ENCODE data around the gene P2RX4.
"Not testable (repeated sequence)": the region's sequence is repeated elsewhere in the genome, so short reads cannot be mapped to it uniquely, and the experiment has no call there.

Gene P2RX4, protein sequence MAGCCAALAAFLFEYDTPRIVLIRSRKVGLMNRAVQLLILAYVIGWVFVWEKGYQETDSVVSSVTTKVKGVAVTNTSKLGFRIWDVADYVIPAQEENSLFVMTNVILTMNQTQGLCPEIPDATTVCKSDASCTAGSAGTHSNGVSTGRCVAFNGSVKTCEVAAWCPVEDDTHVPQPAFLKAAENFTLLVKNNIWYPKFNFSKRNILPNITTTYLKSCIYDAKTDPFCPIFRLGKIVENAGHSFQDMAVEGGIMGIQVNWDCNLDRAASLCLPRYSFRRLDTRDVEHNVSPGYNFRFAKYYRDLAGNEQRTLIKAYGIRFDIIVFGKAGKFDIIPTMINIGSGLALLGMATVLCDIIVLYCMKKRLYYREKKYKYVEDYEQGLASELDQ

GRCh38 chr12:121209624-121210572 is at the start of gene P2RX4:
Gene P2RX4 (plus strand): TSS chr12:121210129. CDS start chr12:121210165, 36 bp downstream.
- peak within 1 kb of the TSS; percentile 85 for H3K4me3 Mint-ChIP-seq
- H3K4me1 Mint-ChIP-seq (ENCODE audit: low read depth), result peaks cover 47% of the 10 kb centered on the region
- DNase-seq, result peak; percentile 93
- H3K36me3 Mint-ChIP-seq (ENCODE audit: low read depth), result peaks cover 30% of the 10 kb centered on the region
- peak within 1 kb of the TSS; percentile 91 for H3K27ac Mint-ChIP-seq
- H3K9me3 Mint-ChIP-seq, result no peaks in the 10 kb centered on the region
- H3K27me3 Mint-ChIP-seq, result no peaks in the 10 kb centered on the region

DNA sequence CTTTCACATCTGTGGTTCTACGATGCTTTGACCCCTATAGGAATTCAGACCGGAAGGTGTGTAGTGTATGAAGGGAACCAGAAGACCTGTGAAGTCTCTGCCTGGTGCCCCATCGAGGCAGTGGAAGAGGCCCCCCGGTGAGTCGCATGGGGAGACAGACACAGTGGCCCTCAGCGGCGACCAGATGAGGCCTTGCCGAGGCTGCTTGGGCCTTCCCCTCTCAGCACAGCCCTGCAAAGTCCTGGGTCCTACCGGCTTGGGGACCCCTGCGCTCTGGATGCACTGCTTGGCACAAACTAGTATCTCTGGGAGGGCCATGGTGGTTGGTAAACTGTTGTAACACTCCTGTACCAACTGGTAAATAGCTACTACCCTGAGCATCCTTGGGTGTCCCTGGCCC is 47.5 kb upstream of the P2RX4 start:
- Mint-ChIP-seq H3K4me1 (ENCODE audit: low read depth) (peaks cover 2% of the 10 kb centered on the region), H3K4me3 (no peak overlapping the region), H3K9me3 (peaks cover 11% of the 10 kb centered on the region), H3K27me3 (no peaks in the 10 kb centered on the region), H3K36me3 (ENCODE audit: low read depth) (peaks cover 33% of the 10 kb centered on the region), H3K27ac (no peak overlapping the region)
- DNase-seq, result no peak

GRCh38 chr12:121162985-121163384 is 46.9 kb upstream of the P2RX4 start:
- Mint-ChIP-seq H3K27ac (no peak overlapping the region), H3K4me1 (ENCODE audit: low read depth) (peaks cover 2% of the 10 kb centered on the region), H3K27me3 (no peaks in the 10 kb centered on the region), H3K9me3 (peaks cover 9% of the 10 kb centered on the region), H3K4me3 (no peak overlapping the region), H3K36me3 (ENCODE audit: low read depth) (peaks cover 28% of the 10 kb centered on the region)
- no peak for DNase-seq

DNA sequence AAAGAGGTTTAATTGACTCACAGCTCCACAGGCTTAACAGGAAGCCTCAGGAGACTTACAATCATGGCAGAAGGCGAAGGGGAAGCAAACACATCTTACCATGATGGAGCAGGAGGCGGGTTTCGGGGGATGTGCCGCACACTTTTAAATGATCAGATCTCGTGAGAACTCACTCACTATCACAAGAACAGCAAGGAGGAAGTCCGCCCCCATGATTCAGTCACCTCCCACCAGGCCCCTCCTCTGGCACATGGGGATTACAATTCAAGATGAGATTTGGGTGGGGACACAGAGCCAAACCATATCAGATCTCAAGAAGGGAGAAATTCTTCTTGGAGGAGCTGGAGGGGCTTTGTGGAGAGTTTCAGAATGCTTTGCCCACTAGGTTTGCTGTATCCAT is 45.1 kb upstream of the P2RX4 start:
- H3K9me3 Mint-ChIP-seq; H3K4me3 Mint-ChIP-seq; H3K27ac Mint-ChIP-seq; H3K27me3 Mint-ChIP-seq; H3K4me1 Mint-ChIP-seq (ENCODE audit: low read depth); DNase-seq: not testable (repeated sequence)
- peaks cover 25% of the 10 kb centered on the region for H3K36me3 Mint-ChIP-seq (ENCODE audit: low read depth)

DNA sequence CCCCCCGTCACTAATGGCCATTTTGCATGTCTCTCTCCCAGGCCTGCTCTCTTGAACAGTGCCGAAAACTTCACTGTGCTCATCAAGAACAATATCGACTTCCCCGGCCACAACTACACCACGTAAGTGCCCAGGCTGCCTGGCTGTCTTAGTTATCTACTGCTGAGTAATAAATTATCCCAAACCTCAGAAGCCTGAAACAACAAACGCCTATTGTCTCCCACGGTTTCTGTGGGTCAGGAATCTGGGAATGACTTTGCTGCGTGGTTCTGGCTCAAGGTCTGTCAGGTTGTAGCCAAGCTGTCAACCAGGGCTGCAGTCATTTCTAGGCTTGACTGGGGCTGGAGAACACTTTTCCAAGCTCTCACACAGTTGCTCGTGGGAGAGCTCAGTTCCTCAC is 44.6 kb upstream of the P2RX4 start:
- no peaks in the 10 kb centered on the region for H3K4me1 Mint-ChIP-seq (ENCODE audit: low read depth)
- no peak for DNase-seq
- no peak overlapping the region for H3K27ac Mint-ChIP-seq
- H3K4me3 Mint-ChIP-seq, result no peak overlapping the region
- no peaks in the 10 kb centered on the region for H3K9me3 Mint-ChIP-seq
- H3K27me3 Mint-ChIP-seq, result no peaks in the 10 kb centered on the region
- peaks cover 25% of the 10 kb centered on the region for H3K36me3 Mint-ChIP-seq (ENCODE audit: low read depth)

DNA sequence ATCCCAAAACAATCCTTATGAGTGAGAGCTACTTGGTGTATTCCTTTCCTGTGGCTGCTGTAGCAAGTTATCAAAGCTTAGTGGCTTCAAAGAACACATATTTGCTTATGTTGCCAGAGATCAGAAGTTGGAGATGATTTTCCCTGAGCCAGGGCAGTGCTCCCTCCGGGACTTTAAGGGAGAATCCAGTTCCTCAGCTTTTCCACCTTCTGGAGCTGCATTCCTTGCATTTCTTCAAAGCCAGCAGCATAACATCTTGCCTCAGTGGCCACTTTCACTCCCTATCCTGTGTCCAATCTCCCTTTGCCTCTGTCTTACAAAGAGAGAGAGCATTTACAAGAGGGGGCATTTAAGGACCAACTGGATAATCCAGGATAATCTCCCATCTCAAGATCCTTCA is 43.6 kb upstream of the P2RX4 start:
- Mint-ChIP-seq H3K4me3 (no peak overlapping the region), H3K27ac (no peak overlapping the region), H3K36me3 (ENCODE audit: low read depth) (peaks cover 25% of the 10 kb centered on the region), H3K4me1 (ENCODE audit: low read depth) (peaks cover 4% of the 10 kb centered on the region), H3K9me3 (no peaks in the 10 kb centered on the region), H3K27me3 (no peaks in the 10 kb centered on the region)
- DNase-seq, result no peak

DNA sequence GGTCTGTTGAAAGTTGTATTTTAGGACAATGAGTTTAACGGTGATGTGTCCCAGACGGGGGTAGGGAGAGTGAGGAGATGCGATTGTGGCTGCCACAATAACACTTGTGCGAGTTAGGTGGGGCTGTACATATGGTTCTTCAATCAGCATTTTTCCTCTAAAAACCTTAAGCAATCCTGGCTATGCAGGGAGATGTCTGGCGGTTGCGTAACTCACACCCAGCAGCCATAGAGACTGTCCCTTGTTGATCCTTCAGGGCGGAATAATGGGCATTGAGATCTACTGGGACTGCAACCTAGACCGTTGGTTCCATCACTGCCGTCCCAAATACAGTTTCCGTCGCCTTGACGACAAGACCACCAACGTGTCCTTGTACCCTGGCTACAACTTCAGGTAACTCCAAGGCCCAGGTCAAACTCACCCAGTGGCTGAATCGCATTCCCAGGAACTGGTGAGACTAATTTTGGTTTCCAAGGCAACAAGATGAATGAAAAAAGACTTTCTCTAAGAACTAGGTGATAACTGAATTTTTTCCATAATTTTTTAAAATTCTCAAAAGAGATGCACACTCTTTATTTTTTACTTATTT is 42.6 kb upstream of the P2RX4 start:
- peaks cover 25% of the 10 kb centered on the region for H3K36me3 Mint-ChIP-seq (ENCODE audit: low read depth)
- no peaks in the 10 kb centered on the region for H3K27me3 Mint-ChIP-seq
- no peak overlapping the region for H3K4me3 Mint-ChIP-seq
- H3K9me3 Mint-ChIP-seq, result no peaks in the 10 kb centered on the region
- peaks cover 4% of the 10 kb centered on the region for H3K4me1 Mint-ChIP-seq (ENCODE audit: low read depth)
- no peak for DNase-seq
- no peak overlapping the region for H3K27ac Mint-ChIP-seq

DNA sequence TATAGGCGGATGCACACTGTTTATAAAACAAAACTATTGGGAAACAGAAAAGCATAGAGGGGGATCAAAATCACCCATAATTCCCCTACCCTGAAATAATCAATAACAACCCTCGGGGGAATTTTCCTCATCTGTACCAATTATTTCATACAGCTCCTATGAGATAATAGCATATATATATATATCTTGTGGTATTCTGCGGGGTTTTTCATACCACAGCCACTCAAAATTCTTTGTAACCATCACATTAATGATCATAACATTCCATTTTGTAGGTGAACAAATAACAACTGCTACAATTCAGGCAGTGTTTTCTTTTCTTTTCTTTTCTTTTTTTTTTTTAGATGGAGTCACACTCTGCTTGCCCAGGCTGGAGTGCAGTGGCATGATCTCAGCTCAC is 42.0 kb upstream of the P2RX4 start:
- no peaks in the 10 kb centered on the region for H3K27me3 Mint-ChIP-seq
- DNase-seq, result no peak
- peaks cover 4% of the 10 kb centered on the region for H3K4me1 Mint-ChIP-seq (ENCODE audit: low read depth)
- H3K9me3 Mint-ChIP-seq, result no peaks in the 10 kb centered on the region
- no peak overlapping the region for H3K27ac Mint-ChIP-seq
- H3K36me3 Mint-ChIP-seq (ENCODE audit: low read depth), result peaks cover 25% of the 10 kb centered on the region
- H3K4me3 Mint-ChIP-seq, result no peak overlapping the region

DNA sequence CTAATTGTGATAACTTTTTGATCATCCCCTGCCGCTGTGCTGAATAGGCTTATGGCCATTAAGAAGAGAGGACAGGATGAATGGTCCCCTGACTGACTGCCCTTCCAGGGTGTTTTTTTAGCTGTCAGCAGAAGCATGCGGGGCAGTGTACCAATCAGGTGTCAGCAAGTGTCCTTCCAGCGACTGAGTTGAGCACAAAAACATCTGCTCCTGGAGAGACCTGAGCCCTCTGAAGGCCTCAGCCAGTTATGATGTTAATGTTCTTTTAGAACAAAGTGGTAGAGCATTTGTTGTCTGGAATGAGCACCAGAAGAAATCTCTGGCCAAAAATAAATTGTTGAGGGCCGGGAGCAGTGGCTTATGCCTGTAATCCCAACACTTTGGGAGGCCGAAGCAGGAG is 39.8 kb upstream of the P2RX4 start:
- H3K4me1 Mint-ChIP-seq (ENCODE audit: low read depth), result peaks cover 4% of the 10 kb centered on the region
- H3K27me3 Mint-ChIP-seq, result no peaks in the 10 kb centered on the region
- no peak overlapping the region for H3K27ac Mint-ChIP-seq
- H3K9me3 Mint-ChIP-seq, result no peaks in the 10 kb centered on the region
- peaks cover 22% of the 10 kb centered on the region for H3K36me3 Mint-ChIP-seq (ENCODE audit: low read depth)
- no peak overlapping the region for H3K4me3 Mint-ChIP-seq
- no peak for DNase-seq

DNA sequence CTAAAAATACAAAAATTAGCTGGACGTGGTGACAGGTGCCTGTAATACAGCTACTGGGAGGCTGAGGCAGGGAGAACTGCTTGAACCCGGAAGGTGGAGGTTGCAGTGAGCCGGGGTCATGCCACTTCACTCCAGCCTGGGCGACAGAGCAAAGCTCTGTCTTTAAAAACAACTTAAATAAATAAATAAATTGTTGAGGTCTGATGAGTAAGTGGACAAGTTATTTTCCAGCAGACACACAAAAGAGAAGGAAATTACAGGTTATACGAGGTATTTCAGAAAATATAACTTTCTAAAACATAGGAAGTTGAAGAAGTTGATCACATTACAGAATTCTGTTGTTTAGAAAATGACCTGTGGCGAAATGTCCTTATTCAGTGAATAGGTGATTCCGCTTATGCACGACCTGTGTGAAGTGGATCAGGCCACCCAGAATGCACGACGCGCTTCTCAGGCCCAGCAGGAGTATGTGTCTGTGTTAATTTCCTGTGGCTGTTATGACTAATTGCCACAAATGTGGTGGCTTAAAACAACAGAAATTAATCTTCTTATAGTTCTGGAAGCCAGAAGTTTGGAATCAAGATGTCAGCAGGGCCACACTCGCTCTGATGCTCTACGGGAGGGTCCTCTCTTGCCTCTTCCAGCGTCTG is 39.2 kb upstream of the P2RX4 start:
- Mint-ChIP-seq H3K9me3 (no peaks in the 10 kb centered on the region), H3K4me3 (no peak overlapping the region), H3K4me1 (ENCODE audit: low read depth) (peaks cover 4% of the 10 kb centered on the region), H3K27ac (no peak overlapping the region), H3K36me3 (ENCODE audit: low read depth) (peaks cover 16% of the 10 kb centered on the region), H3K27me3 (no peaks in the 10 kb centered on the region)
- DNase-seq, result no peak

GRCh38 chr12:121172145-121172544 is 37.8 kb upstream of the P2RX4 start:
- Mint-ChIP-seq H3K4me3 (no peak overlapping the region), H3K36me3 (ENCODE audit: low read depth) (peaks cover 8% of the 10 kb centered on the region), H3K9me3 (no peaks in the 10 kb centered on the region), H3K27me3 (no peaks in the 10 kb centered on the region), H3K4me1 (ENCODE audit: low read depth) (peaks cover 4% of the 10 kb centered on the region), H3K27ac (no peak overlapping the region)
- DNase-seq, result no peak

DNA sequence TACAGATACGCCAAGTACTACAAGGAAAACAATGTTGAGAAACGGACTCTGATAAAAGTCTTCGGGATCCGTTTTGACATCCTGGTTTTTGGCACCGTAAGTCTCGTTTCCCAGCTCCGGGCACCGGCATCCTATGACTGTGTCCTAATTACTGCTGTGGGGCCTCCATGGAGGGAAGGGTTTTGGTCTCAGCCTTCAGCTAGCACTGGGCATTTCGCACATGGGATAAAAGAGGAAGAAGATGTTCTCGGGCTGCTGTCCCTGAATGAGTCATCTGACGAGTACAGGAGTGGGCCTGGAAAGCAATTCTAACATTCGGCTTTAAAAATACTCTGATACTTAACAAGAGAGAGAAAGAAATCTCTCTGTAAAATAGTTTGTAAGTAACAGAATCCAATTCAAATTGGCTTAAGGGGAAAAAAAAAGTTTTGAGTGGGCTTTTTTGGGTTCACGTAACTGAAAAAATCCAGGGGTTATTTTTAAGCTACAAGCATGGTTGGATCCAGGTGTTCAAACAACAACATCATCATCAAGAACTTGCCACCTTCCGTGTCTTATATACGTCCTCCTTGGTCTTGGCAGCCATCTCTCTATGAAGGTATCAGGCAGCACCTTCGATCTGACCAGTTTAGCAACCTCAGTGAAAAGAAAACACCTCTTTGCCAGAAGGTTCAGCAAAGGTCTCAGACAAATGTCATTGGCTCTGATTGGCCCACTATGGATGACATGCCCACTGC is 34.4 kb upstream of the P2RX4 start:
- peaks cover 3% of the 10 kb centered on the region for H3K36me3 Mint-ChIP-seq (ENCODE audit: low read depth)
- H3K27ac Mint-ChIP-seq, result no peak overlapping the region
- peaks cover 4% of the 10 kb centered on the region for H3K4me1 Mint-ChIP-seq (ENCODE audit: low read depth)
- no peaks in the 10 kb centered on the region for H3K9me3 Mint-ChIP-seq
- no peaks in the 10 kb centered on the region for H3K27me3 Mint-ChIP-seq
- H3K4me3 Mint-ChIP-seq, result no peak overlapping the region
- no peak for DNase-seq

- Mint-ChIP-seq H3K27me3 (no peaks in the 10 kb centered on the region), H3K9me3 (no peaks in the 10 kb centered on the region), H3K27ac (no peak overlapping the region), H3K4me3 (no peak overlapping the region), H3K4me1 (ENCODE audit: low read depth) (peaks cover under 1% of the 10 kb centered on the region), H3K36me3 (ENCODE audit: low read depth) (peaks cover 8% of the 10 kb centered on the region)
- no peak for DNase-seq
Observed at GRCh38 chr12:121176826-121177529, 33.0 kb upstream of the P2RX4 start.

Data from activated T-cell treated with anti-CD3 and anti-CD28 coated beads, Interleukin-2, amount 50 U/mL, for 24 hours (primary cell).